K562 (cell line): Measurements from ENCODE around the gene CCM2. TPM values are rescaled to one million over a fixed set of nuclear protein-coding genes. Genes with fewer than 3 reads are reported as not detected.
A peak's percentile ranks its signal among the peaks of the same experiment; 100 is the strongest.

Experiments used
- ATAC-seq: fragments of 200-7000 bp; cut with Tn5 transposase; 3 replicates; pipeline ENCODE4 v1.9.1; 2020; ENCODE audit warnings: moderate library complexity
- BruUV-seq: library from RNA; stranded (reverse); fragments of 400-500 nt; replicated peaks from 2 replicates; lab custom pipeline; 2021; lab: Mats Ljungman, UMichigan
- CTCF ChIA-PET: fragments of 300-600 bp; formaldehyde crosslinking; extraction: SDS; loops from one replicate; lab custom pipeline; 2021; ENCODE audit warnings: low intra/inter-chr PET ratio; lab: Yijun Ruan, JAX
- POLR2A ChIA-PET: fragments of 300-600, 350-650 bp; sonication (Branson Sonifier 250); formaldehyde crosslinking; extraction: SDS; loops from one replicate; lab custom pipeline; 2021; ENCODE audit warnings: antibody characterized with exemption, inconsistent platforms; lab: Yijun Ruan, JAX
- DNase-seq, 4 experiments: peaks; one replicate each; pipeline versions ENCODE4 v3.0.0 to v3.0.0-alpha.2; 2011 to 2018; ENCODE audit warnings: low spot score in 3 of 4, mixed read lengths in 3 of 4; ENCODE audit errors: extremely low read depth in 1 of 4
- FAIRE-seq: peaks from 2 replicates; lab custom pipeline; 2011; peaks lifted over from hg19 to GRCh38; lab: Jason Lieb, UNC
- H2AFZ ChIP-seq: 2 replicates; pipeline ENCODE4 v1.6.0; 2011; ENCODE audit warnings: low read depth, low read length, control low read depth, inconsistent platforms
- H3K27ac ChIP-seq: fragments of 200-600 bp; 3 replicates; pipeline ENCODE4 v1.8.0; 2011; ENCODE audit warnings: low read depth, mild to moderate bottlenecking, control low read depth, inconsistent platforms, low read length, moderate library complexity, mixed read lengths; ENCODE audit errors: extremely low read depth
- H3K27me3 ChIP-seq, 2 experiments: fragments of 300-600 bp in 1 of 2; 2 replicates in 1 of 2; 3 replicates in 1 of 2; pipeline versions ENCODE4 v1.6.0 to v1.8.0; 2011; ENCODE audit warnings: inconsistent platforms in 2 of 2, low read length in 2 of 2, mild to moderate bottlenecking in 1 of 2, mixed read lengths in 1 of 2, moderate library complexity in 1 of 2; ENCODE audit not compliant: control insufficient read depth in 2 of 2, insufficient read depth in 2 of 2
- H3K36me3 ChIP-seq: fragments of 300-600 bp; 3 replicates; pipeline ENCODE4 v1.8.0; 2011; ENCODE audit warnings: mild to moderate bottlenecking, low read length, inconsistent platforms; ENCODE audit not compliant: control insufficient read depth, insufficient read depth
- H3K4me1 ChIP-seq, 2 experiments: fragments of 200-600 bp in 1 of 2; replicated peaks in 1 of 2; 2 replicates in 1 of 2; 3 replicates in 1 of 2; pipeline versions ENCODE4 v1.5.1 to v1.8.0; 2011; ENCODE audit warnings: inconsistent platforms in 2 of 2, low read length in 2 of 2, mild to moderate bottlenecking in 1 of 2, mixed read lengths in 1 of 2, moderate library complexity in 1 of 2; ENCODE audit not compliant: control insufficient read depth in 2 of 2, insufficient read depth in 2 of 2
- H3K4me2 ChIP-seq: 2 replicates; pipeline ENCODE4 v1.6.1; 2011; ENCODE audit warnings: low read length, control low read depth, inconsistent platforms, mixed read lengths; ENCODE audit not compliant: insufficient read depth
- H3K4me3 ChIP-seq: fragments of 200-600 bp; sonication (generic), shearing (Covaris generic); 2 replicates; pipeline ENCODE4 v1.5.1; 2016; ENCODE audit warnings: control low read depth, inconsistent platforms
- H3K79me2 ChIP-seq: fragments of 200-600 bp; 3 replicates; pipeline ENCODE4 v1.8.0; 2011; ENCODE audit warnings: low read length, inconsistent platforms; ENCODE audit not compliant: control insufficient read depth, insufficient read depth
- H3K9ac ChIP-seq, 2 experiments: 2 replicates each; pipeline versions ENCODE4 v1.6.0 to v1.6.1; 2011; ENCODE audit warnings: low read depth in 2 of 2, low read length in 2 of 2, control low read depth in 1 of 2, inconsistent platforms in 1 of 2, mild to moderate bottlenecking in 1 of 2, mixed read lengths in 1 of 2; ENCODE audit not compliant: insufficient read depth in 1 of 2
- H3K9me1 ChIP-seq: one replicate; pipeline ENCODE4 v1.6.0; 2011; ENCODE audit warnings: inconsistent platforms, mild to moderate bottlenecking, low read length, moderate library complexity; ENCODE audit not compliant: control insufficient read depth, insufficient read depth
- H3K9me3 ChIP-seq: replicated peaks from 2 replicates; pipeline ENCODE4 v1.5.1; 2011; ENCODE audit warnings: low read depth, low read length, inconsistent platforms; ENCODE audit not compliant: control insufficient read depth, insufficient read depth
- H4K20me1 ChIP-seq: replicated peaks from 2 replicates; pipeline ENCODE4 v1.6.1; 2011; ENCODE audit warnings: low read length, inconsistent platforms, mixed read lengths; ENCODE audit not compliant: control insufficient read depth, insufficient read depth
- CBFB ChIP-seq: sonication (generic); formaldehyde crosslinking; IDR thresholded peaks from 2 replicates; pipeline ENCODE4 v1.4.0; 2020; ENCODE audit warnings: mild to moderate bottlenecking, missing genetic modification reagents
- CC2D1A ChIP-seq: fragments of 450-650 bp; IDR thresholded peaks from 2 replicates; pipeline ENCODE4 v1.6.1; 2017; ENCODE audit warnings: mild to moderate bottlenecking
- MAX ChIP-seq: sonication (generic); formaldehyde crosslinking; IDR thresholded peaks from 2 replicates; pipeline ENCODE4 v1.9.0; 2022; ENCODE audit warnings: mild to moderate bottlenecking, missing genetic modification reagents
- NFE2 ChIP-seq: IDR thresholded peaks from 2 replicates; pipeline ENCODE4 v1.6.1; 2014; ENCODE audit warnings: antibody characterized with exemption, low read depth
- RBM25 ChIP-seq: fragments of 200-400 bp; formaldehyde crosslinking; IDR thresholded peaks from 2 replicates; pipeline ENCODE4 v1.6.1; 2018; ENCODE audit warnings: low read length, low read depth, moderate library complexity; ENCODE audit not compliant: severe bottlenecking
- TAF15 ChIP-seq: fragments of 200-400 bp; formaldehyde crosslinking; IDR thresholded peaks from 2 replicates; pipeline ENCODE4 v1.6.1; 2017; ENCODE audit warnings: mild to moderate bottlenecking, low read depth, low read length, moderate library complexity
- TOE1 ChIP-seq, 2 experiments: fragments of 450-650 bp in 1 of 2; sonication (generic) in 1 of 2; formaldehyde crosslinking in 1 of 2; IDR thresholded peaks; 2 replicates each; pipeline versions ENCODE4 v1.7.1 to v1.8.0; 2016 to 2022; ENCODE audit warnings: borderline replicate concordance in 2 of 2, mild to moderate bottlenecking in 2 of 2, antibody characterized with exemption in 1 of 2, inconsistent platforms in 1 of 2, low read depth in 1 of 2, missing genetic modification reagents in 1 of 2, moderate library complexity in 1 of 2
- TRIM24 ChIP-seq, 2 experiments: fragments of 450-650 bp; IDR thresholded peaks; 2 replicates each; pipeline ENCODE4 v1.6.1; 2016
- ZBTB7A ChIP-seq: IDR thresholded peaks from 2 replicates; pipeline ENCODE4 v1.6.1; 2011; ENCODE audit warnings: low read depth, mild to moderate bottlenecking, low read length, moderate library complexity, borderline replicate concordance; ENCODE audit not compliant: control insufficient read depth
- WGBS: fragments of 100-300 bp; shearing (Covaris generic); methylation state at CpG from one replicate; pipeline ENCODE4 v1.1.6; 2016; ENCODE audit warnings: low coverage, mixed read lengths; ENCODE audit not compliant: insufficient coverage; ENCODE audit errors: missing lambda C conversion rate; 5-methylcytosine and 5-hydroxymethylcytosine counted together
- in situ Hi-C: fragments of 300-500 bp; cut with MboI; formaldehyde crosslinking; loops from 4 replicates; pipeline ENCODE4 v1.15.0; 2018; ENCODE audit warnings: inconsistent platforms, mixed read lengths
- intact Hi-C: fragments of 100-400 bp; cut with micrococcal nuclease; formaldehyde crosslinking; loops from 2 replicates; pipeline ENCODE4 v1.14.2; 2022
- polyA plus RNA-seq, 8 experiments: library from polyadenylated mRNA; depleted of rRNA in 4 of 8; stranded (reverse) in 5 of 8; unstranded in 3 of 8; fragments of >200 nt; fragmentation: Nextera tagmentation in 2 of 8; fragmentation: Illumina TruSeq in 1 of 8; extraction: Ambion mirVana in 2 of 8; extraction: Trizol in 1 of 8; gene quantifications; 2 replicates each; pipeline versions ENCODE4 v1.2.1 to v1.2.3, GENCODE V29; 2011 to 2014; ENCODE audit warnings: inconsistent platforms in 1 of 8, missing spikeins in 1 of 8
- total RNA-seq, 7 experiments: library from RNA; depleted of rRNA in 6 of 7; stranded (reverse); fragments of >200 nt in 6 of 7; fragmentation: Illumina TruSeq in 2 of 7; extraction: Trizol in 2 of 7; gene quantifications; 2 replicates each; pipeline versions ENCODE4 v1.2.1 to v1.2.3, GENCODE V29; 2011 to 2021; ENCODE audit warnings: low replicate concordance in 1 of 7

The CCM2 gene
- total and polyA plus RNA-seq, 9 of the 15 experiments (the other 6 are each of a cell fraction or from before 2014, with no cell fraction given), result 0.41 to 38.6 (median 25.9) TPM

- TF ChIP-seq TOE1 (IDR thresholded peaks at IDR 0.05; ENCODE audit: borderline replicate concordance) (peak; percentile 23; the same call in 1 of the 2 replicates), TOE1 (CRISPR knock-in tag; IDR thresholded peaks at IDR 0.05; ENCODE audit: borderline replicate concordance, low read depth) (no peak), CC2D1A (no peak), NFE2 (peak; percentile 62), MAX (CRISPR knock-in tag) (peak; percentile 94)
These were observed 40.5 kb upstream of the CCM2 start (continued) for GRCh38 chr7:44959433-44959951.

- H4K20me1 ChIP-seq, result no peaks in the 10 kb centered on the region
- H3K9me3 ChIP-seq, result no peaks in the 10 kb centered on the region
- CTCF ChIA-PET, result no interaction called here
- ATAC-seq, result no peak
- H2AFZ ChIP-seq, result peak overlapping the region; percentile 80
- H3K27me3 ChIP-seq, result no peaks in the 10 kb centered on the region
- no peaks in the 10 kb centered on the region for H3K36me3 ChIP-seq
- no peak for FAIRE-seq
- H3K4me1 ChIP-seq, result peaks cover 33 to 34% of the 10 kb centered on the region in 2 experiments
- H3K79me2 ChIP-seq, result no peaks in the 10 kb centered on the region
- H3K9me1 ChIP-seq, result peaks cover 5% of the 10 kb centered on the region
- 47% methylated on average over 4 of the region's 4 CpGs for WGBS
- BruUV-seq, result no TSS peak
- POLR2A ChIA-PET, result interaction anchor here (0.6 to 1.1 kb wide), 2 partner anchors 14 to 145 kb away, joined by 4 read pairs; no protein-coding TSS in a partner anchor
- in situ Hi-C loops, result no loop called here
- peak overlapping the region; percentile 54; the same call in 1 of the 2 replicates for H3K4me2 ChIP-seq
- no peak overlapping the region for H3K4me3 ChIP-seq
- intact Hi-C loops, result no loop called here
- no peak overlapping the region for H3K27ac ChIP-seq
- DNase-seq, result no peak
- peak overlapping the region in 1 of 2 experiments; percentile 19; a peak in 1 of 4 replicates for H3K9ac ChIP-seq
- no peak for TF ChIP-seq TAF15
- 0 out of 2 replicates have a peak, but pooled peaks have one; percentile 23 for TF ChIP-seq CBFB (CRISPR knock-in tag)
- TF ChIP-seq TRIM24 (IDR thresholded peaks at IDR 0.05), result no peak
- TF ChIP-seq RBM25, result no peak
- 0 out of 2 replicates have a peak, but pooled peaks have one; percentile 17 for TF ChIP-seq ZBTB7A
- TF ChIP-seq, all 486 proteins: peak for 2
These were observed 39.9 kb upstream of the CCM2 start for GRCh38 chr7:44960011-44960580.
